HepG2 (cell line): ENCODE measurements around the gene CLIC3.

Source experiments
- BRD4 ChIP-seq: sonication (generic); formaldehyde crosslinking; IDR thresholded peaks from 2 replicates; pipeline ENCODE4 v1.4.0; 2020; ENCODE audit warnings: missing genetic modification reagents
- CTCF ChIP-seq: sonication (generic); formaldehyde crosslinking; IDR thresholded peaks from 2 replicates; pipeline ENCODE4 v1.5.0; 2020; ENCODE audit warnings: mild to moderate bottlenecking, missing genetic modification reagents, moderate library complexity
- HCFC1 ChIP-seq: fragments of 150-350 bp; IDR thresholded peaks from 2 replicates; pipeline ENCODE4 v1.6.1; 2014; ENCODE audit warnings: low read depth, low read length
- MLX ChIP-seq: IDR thresholded peaks from 2 replicates; pipeline ENCODE4 v1.6.1; 2016
- PLRG1 ChIP-seq: fragments of 450-650 bp; conservative IDR thresholded peaks from 2 replicates; pipeline ENCODE4 v1.6.1; 2016
- POLR2AphosphoS5 ChIP-seq: IDR thresholded peaks from 2 replicates; pipeline ENCODE4 v1.6.1; 2012; ENCODE audit warnings: low read depth, low read length
- SMARCE1 ChIP-seq: fragments of 450-650 bp; IDR thresholded peaks from 2 replicates; pipeline ENCODE4 v1.6.1; 2017; ENCODE audit warnings: borderline replicate concordance
- TP53 ChIP-seq: sonication (generic); formaldehyde crosslinking; conservative IDR thresholded peaks from 2 replicates; pipeline ENCODE4 v1.4.0; 2020; ENCODE audit warnings: missing genetic modification reagents
- ZBTB43 ChIP-seq: sonication (generic); formaldehyde crosslinking; conservative IDR thresholded peaks from 2 replicates; pipeline ENCODE4 v1.4.0; 2020; ENCODE audit warnings: missing genetic modification reagents
- ZBTB44 ChIP-seq: sonication (generic); formaldehyde crosslinking; IDR thresholded peaks from 2 replicates; pipeline ENCODE4 v1.4.0; 2020; ENCODE audit warnings: missing genetic modification reagents
- ZGPAT ChIP-seq: IDR thresholded peaks from 2 replicates; pipeline ENCODE4 v1.6.1; 2016; ENCODE audit warnings: mild to moderate bottlenecking
- ZNF552 ChIP-seq: sonication (generic); formaldehyde crosslinking; IDR thresholded peaks from 2 replicates; pipeline ENCODE4 v1.9.0; 2022; ENCODE audit warnings: missing genetic modification reagents, mild to moderate bottlenecking, borderline replicate concordance
- ZNF639 ChIP-seq: conservative IDR thresholded peaks from 2 replicates; pipeline ENCODE4 v1.6.1; 2018; ENCODE audit warnings: missing genetic modification reagents

GRCh38 chr9:136979769-136980587 is 16.4 kb downstream of the CLIC3 start:
- TF ChIP-seq POLR2AphosphoS5 = no peak
- TF ChIP-seq SMARCE1 = no peak
- TF ChIP-seq ZGPAT (CRISPR knock-in tag) = no peak
- TF ChIP-seq MLX (CRISPR knock-in tag) = no peak
- no peak for TF ChIP-seq CTCF (CRISPR knock-in tag)
- no peak for TF ChIP-seq ZNF639 (CRISPR knock-in tag)
- TF ChIP-seq TP53 (CRISPR knock-in tag) = no peak
- no peak for TF ChIP-seq HCFC1
- no peak for TF ChIP-seq ZBTB44 (CRISPR knock-in tag)
- TF ChIP-seq ZNF552 (CRISPR knock-in tag) = no peak
- TF ChIP-seq BRD4 (CRISPR knock-in tag) = no peak
- no peak for TF ChIP-seq PLRG1
- no peak for TF ChIP-seq ZBTB43 (CRISPR knock-in tag)
